SH-SY5Y (cell line): ENCODE data around the gene SNCG.

Source experiments
- GATA2 ChIP-seq: IDR thresholded peaks from 2 replicates; pipeline ENCODE4 v1.6.1; 2011; ENCODE audit warnings: mild to moderate bottlenecking, low read depth, low read length
- GATA3 ChIP-seq: IDR thresholded peaks from 2 replicates; pipeline ENCODE4 v1.6.1; 2011; ENCODE audit warnings: low read depth, mild to moderate bottlenecking, low read length, moderate library complexity

The SNCG gene

GRCh38 chr10:86955501-86956194 is 2.8 kb upstream of the SNCG start:
- no peak for TF ChIP-seq GATA3
- no peak for TF ChIP-seq GATA2

GRCh38 chr10:86956195-86956847 is 2.1 kb upstream of the SNCG start:
- no peak for TF ChIP-seq GATA3
- TF ChIP-seq GATA2: no peak

- TF ChIP-seq GATA2 (no peak), GATA3 (no peak)
Observed at GRCh38 chr10:86956848-86957448, 1.5 kb upstream of the SNCG start.

- TF ChIP-seq GATA3 (no peak), GATA2 (no peak)
Observed at GRCh38 chr10:86957471-86958115, 806 bp upstream of the SNCG start, which contains the start of gene MMRN2. TSS of gene MMRN2 (minus strand) at chr10:86957615. CDS start at chr10:86957541, 74 bp downstream.

GRCh38 chr10:86958901-86959736 is 720 bp downstream of the SNCG start:
- TF ChIP-seq GATA3 (no peak), GATA2 (no peak)

- no peak for TF ChIP-seq GATA3
Observed at GRCh38 chr10:86959737-86960002, 1.3 kb downstream of the SNCG start.

GRCh38 chr10:86960003-86960862 is 1.8 kb downstream of the SNCG start:
- TF ChIP-seq GATA2 (no peak), GATA3 (no peak)

GRCh38 chr10:86960863-86961434 is 2.5 kb downstream of the SNCG start:
- TF ChIP-seq GATA3: no peak
- no peak for TF ChIP-seq GATA2

GRCh38 chr10:86961481-86962091 is 3.2 kb downstream of the SNCG start:
- no peak for TF ChIP-seq GATA3
- TF ChIP-seq GATA2: no peak

- TF ChIP-seq GATA3: no peak
Observed at GRCh38 chr10:86962136-86962980, 4.0 kb downstream of the SNCG start.

GRCh38 chr10:86962981-86963310 is 4.5 kb downstream of the SNCG start:
- TF ChIP-seq GATA3 (no peak), GATA2 (no peak)
